GM06990 (cell line): ENCODE measurements around the gene SCGB1D4.
"Not testable (repeated sequence)": the region's sequence is repeated elsewhere in the genome, so short reads cannot be mapped to it uniquely, and the experiment has no call there.

ENCODE experiments used
- DNase-seq: peaks from one replicate; pipeline ENCODE4 v3.0.0-alpha.2; 2011; ENCODE audit not compliant: insufficient read length; ENCODE audit errors: extremely low read depth
- H3K27me3 ChIP-seq: replicated peaks from 2 replicates; pipeline ENCODE4 v1.6.0; 2011; ENCODE audit warnings: low read length; ENCODE audit not compliant: control insufficient read depth, insufficient read depth
- H3K36me3 ChIP-seq: 2 replicates; pipeline ENCODE4 v1.5.1; 2011; ENCODE audit warnings: low read length; ENCODE audit not compliant: control insufficient read depth, insufficient read depth
- H3K4me3 ChIP-seq: replicated peaks from 2 replicates; pipeline ENCODE4 v1.5.1; 2011; ENCODE audit warnings: low read depth, mild to moderate bottlenecking, control low read depth, low read length
- TF ChIP-seq, protein P1 (sequence below): IDR thresholded peaks from 2 replicates; pipeline ENCODE4 v1.5.1; 2011; ENCODE audit warnings: low read length, control low read depth, mild to moderate bottlenecking, inconsistent platforms; ENCODE audit not compliant: insufficient read depth, poor library complexity, severe bottlenecking

SCGB1D4 gene

GRCh38 chr11:62338218-62338617 lies 39.3 kb upstream of the SCGB1D4 start:
- Histone ChIP-seq H3K27me3 (no peaks in the 10 kb centered on the region; the same call in 1 of the 2 replicates), H3K36me3 (no peaks in the 10 kb centered on the region), H3K4me3 (peak overlapping the region; percentile 76)
- no peak for DNase-seq
- TF ChIP-seq, protein P1, sequence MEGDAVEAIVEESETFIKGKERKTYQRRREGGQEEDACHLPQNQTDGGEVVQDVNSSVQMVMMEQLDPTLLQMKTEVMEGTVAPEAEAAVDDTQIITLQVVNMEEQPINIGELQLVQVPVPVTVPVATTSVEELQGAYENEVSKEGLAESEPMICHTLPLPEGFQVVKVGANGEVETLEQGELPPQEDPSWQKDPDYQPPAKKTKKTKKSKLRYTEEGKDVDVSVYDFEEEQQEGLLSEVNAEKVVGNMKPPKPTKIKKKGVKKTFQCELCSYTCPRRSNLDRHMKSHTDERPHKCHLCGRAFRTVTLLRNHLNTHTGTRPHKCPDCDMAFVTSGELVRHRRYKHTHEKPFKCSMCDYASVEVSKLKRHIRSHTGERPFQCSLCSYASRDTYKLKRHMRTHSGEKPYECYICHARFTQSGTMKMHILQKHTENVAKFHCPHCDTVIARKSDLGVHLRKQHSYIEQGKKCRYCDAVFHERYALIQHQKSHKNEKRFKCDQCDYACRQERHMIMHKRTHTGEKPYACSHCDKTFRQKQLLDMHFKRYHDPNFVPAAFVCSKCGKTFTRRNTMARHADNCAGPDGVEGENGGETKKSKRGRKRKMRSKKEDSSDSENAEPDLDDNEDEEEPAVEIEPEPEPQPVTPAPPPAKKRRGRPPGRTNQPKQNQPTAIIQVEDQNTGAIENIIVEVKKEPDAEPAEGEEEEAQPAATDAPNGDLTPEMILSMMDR, result no peak

GRCh38 chr11:62337303-62338181 lies 38.7 kb upstream of the SCGB1D4 start, which contains the start of gene ASRGL1:
Gene ASRGL1 (plus strand): TSS chr11:62337448. CDS start chr11:62337978, 530 bp downstream.
- Histone ChIP-seq H3K36me3 (no peaks in the 10 kb centered on the region), H3K4me3 (peak within 1 kb of the TSS; percentile 76), H3K27me3 (no peaks in the 10 kb centered on the region; the same call in 1 of the 2 replicates)
- TF ChIP-seq, protein P1, result no peak
- peak; percentile 82 for DNase-seq

DNA sequence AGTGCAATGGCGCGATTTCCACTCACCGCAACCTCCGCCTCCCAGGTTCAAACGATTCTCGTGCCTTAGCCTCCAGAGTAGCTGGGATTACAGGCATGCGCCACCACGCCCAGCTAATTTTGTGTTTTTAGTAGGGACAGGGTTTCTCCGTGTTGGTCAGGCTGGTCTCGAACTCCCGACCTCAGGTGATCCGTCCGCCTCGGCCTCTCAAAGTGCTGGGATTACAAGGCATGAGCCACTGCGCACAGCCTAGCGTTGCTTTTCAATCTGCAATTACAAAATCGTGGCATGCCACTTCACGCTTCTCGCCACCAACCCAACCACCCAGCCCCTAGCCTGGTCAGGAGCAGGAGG lies 38.1 kb upstream of the SCGB1D4 start:
- not testable (repeated sequence) for H3K36me3 ChIP-seq, DNase-seq, H3K27me3 ChIP-seq
- H3K4me3 ChIP-seq, result peak overlapping the region; percentile 76

- no peaks in the 10 kb centered on the region for H3K36me3 ChIP-seq
- H3K4me3 ChIP-seq, result no peak overlapping the region
- no peaks in the 10 kb centered on the region; the same call in 1 of the 2 replicates for H3K27me3 ChIP-seq
- TF ChIP-seq, protein P1, result no peak
- DNase-seq, result no peak
Measured at GRCh38 chr11:62333768-62334167, 34.9 kb upstream of the SCGB1D4 start.

- not testable (repeated sequence) for H3K27me3 ChIP-seq, H3K36me3 ChIP-seq, H3K4me3 ChIP-seq, DNase-seq
Measured at GRCh38 chr11:62331264-62331663, 32.4 kb upstream of the SCGB1D4 start.

DNA sequence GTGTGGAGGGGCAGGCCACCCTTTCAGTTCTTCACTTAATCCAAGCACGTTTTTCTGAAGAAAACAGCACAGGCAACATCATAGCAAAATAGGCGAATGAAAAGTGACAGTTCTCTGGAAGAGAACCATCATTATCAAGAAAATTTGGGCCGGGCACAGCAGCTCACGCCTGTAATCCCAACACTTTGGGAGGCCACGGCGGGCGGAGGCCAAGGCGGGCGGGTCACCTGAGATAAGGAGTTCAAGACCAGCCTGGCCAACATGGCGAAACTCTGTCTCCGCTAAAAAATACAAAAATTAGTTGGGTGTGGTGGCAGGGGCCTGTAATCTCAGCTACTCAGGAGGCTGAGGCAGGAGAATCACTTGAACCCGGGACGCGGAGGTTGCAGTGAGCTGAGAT lies 28.7 kb upstream of the SCGB1D4 start:
- H3K4me3 ChIP-seq, DNase-seq, H3K27me3 ChIP-seq, H3K36me3 ChIP-seq: not testable (repeated sequence)

- not testable (repeated sequence) for H3K36me3 ChIP-seq, H3K27me3 ChIP-seq, DNase-seq, H3K4me3 ChIP-seq
Measured at GRCh38 chr11:62326719-62327118, 27.8 kb upstream of the SCGB1D4 start.

DNA sequence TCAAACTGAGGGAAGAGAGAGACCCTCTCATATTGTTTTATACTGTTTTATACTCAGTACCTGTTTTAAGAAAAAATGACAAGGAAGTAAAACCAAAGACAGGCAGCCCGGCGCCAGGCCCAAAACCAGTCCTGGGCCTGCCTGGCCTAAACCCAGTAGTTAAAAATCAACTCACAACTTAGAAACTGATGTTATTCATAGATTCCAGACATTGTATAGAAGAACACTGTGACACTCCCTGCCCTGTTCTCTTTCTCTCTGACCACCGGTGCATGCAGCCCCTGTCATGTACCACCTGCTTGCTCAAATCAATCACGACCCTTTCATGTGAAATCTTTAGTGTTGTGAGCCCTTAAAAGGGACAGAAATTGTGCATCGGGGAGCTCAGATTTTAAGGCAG lies 26.9 kb upstream of the SCGB1D4 start:
- not testable (repeated sequence) for H3K4me3 ChIP-seq, DNase-seq, H3K36me3 ChIP-seq, H3K27me3 ChIP-seq
